IPS DF 4.7 (cell line): ENCODE results near the gene MAN2B2.

Experiments used
- DNase-seq: peaks from one replicate; pipeline ENCODE4 v3.0.0-alpha.2; 2013; ENCODE audit warnings: low spot score; ENCODE audit errors: extremely low read depth

Gene MAN2B2

GRCh38 chr4:6592804-6593563 is 18.0 kb downstream of the MAN2B2 start:
- no peak for DNase-seq

GRCh38 chr4:6594341-6594740 is 19.4 kb downstream of the MAN2B2 start:
- DNase-seq = no peak

- DNase-seq = no peak
Observed at GRCh38 chr4:6594826-6595355, 19.9 kb downstream of the MAN2B2 start.

DNA sequence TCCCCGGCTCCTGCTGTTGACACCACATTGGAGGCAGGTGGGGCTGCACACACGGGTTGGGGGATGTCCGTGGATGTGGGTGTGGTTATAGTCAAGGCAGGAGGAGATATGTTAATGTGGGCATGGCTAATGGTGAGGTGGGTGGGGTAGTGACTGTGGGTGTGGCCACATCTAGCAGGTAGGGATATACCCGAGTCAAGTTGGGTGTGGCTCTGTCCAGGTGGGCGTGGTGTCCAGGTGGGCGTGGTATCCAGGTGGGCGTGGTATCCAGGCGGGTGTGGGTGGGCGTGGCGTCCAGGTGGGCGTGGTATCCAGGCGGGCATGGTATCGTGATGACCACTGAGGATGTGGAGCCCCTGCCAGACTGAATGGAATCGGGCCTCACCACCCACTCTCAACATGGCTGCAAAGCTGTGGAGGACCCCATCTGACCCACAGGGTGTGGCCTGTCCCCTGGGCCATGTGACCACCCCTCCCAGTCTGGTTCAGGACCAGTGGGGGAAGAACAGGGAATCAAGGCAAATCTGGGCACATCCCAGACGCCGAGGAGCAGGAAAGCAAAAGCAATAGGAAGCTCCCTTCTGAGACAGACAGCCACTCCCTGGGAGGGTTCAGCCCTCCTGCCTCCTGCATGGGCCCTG is 21.0 kb downstream of the MAN2B2 start:
- no peak for DNase-seq

- DNase-seq = no peak
Observed at GRCh38 chr4:6596948-6597347, 22.0 kb downstream of the MAN2B2 start.

GRCh38 chr4:6598127-6598526 is 23.1 kb downstream of the MAN2B2 start:
- DNase-seq = no peak

GRCh38 chr4:6598641-6599040 is 23.7 kb downstream of the MAN2B2 start:
- DNase-seq = no peak

DNA sequence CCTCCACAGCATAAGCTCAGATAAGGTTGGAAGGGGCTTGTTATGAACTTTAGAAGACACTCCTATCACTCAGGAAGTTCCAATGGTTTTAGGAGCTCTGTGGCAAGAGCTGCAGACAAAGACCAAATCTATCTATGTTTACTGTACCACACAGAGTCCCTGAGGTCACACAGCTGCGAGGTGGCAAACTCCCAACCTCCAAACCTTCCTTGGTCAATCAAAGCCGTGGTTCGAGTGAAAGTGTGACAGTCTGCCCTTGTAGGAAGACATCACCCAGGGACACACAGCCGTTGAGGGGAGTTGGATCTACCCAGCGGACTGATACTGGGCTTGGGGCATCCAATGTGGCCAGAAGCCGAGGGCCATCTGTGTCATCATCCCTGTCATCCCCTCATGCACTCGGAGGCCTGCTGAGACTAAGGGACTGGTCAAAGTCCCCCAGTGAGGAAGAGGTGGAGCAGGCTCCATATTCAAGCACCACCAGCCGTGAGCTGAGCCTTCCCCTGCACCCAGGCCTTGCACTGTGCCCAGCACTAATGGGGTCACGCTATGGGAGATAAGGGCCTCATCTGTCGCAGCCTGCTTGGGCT is 26.8 kb downstream of the MAN2B2 start:
- no peak for DNase-seq

DNA sequence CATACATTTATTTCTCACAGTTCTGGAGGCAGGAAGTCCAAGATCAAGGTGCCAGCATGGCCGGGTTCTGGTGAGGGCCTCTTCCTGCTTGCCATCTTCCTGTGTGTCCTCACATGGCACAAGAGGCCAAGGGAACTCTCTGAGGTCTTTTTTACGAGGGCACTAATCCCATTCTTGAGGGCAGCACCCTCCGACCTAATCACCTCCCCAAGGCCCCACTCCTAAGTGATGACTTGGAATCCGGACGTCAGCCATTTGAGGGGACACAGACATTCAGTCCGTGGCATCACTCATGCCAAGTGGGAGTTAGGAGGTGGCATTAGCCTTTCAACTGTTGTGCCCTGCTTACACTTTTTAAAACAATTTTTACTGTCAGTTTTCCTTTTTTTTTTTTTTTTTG is 27.3 kb downstream of the MAN2B2 start:
- no peak for DNase-seq

DNA sequence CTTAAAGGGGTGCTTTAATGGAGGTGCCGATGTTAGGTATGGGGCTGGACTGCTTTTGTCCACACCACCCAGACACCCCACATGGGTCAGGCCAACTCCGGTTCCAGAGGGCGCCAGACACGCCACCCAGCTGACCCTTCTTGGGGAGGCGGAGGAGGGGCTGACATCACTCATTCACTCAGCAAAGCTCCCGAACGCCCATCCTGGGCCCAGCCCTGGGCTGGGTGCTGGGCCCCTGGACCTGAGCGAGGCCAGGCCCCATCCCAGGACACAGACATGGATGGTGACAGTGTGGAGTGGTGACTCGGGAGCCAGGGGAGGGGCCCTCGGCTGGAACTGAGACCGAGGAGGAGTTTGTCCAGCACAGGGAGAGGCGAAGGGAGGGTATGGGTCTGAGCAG is 28.1 kb downstream of the MAN2B2 start:
- no peak for DNase-seq

DNA sequence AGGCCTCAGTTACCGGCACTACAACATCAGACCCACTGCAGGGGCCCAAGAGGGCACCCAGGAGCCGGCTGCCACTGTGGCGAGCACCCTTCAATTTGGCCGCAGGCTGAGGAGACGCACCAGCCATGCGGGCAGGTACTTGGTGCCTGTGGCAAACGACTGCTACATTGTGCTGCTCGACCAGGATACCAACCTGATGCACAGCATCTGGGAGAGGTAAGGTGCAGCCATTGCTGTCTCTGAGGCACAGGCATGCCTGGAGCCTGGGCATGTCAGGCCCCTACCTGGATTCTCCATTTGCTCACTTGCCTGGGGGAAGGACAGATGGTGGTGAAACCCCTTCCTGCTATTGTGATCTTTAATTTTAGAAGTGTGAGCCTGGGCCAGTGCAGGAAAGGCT is 30.1 kb downstream of the MAN2B2 start:
- no peak for DNase-seq

DNA sequence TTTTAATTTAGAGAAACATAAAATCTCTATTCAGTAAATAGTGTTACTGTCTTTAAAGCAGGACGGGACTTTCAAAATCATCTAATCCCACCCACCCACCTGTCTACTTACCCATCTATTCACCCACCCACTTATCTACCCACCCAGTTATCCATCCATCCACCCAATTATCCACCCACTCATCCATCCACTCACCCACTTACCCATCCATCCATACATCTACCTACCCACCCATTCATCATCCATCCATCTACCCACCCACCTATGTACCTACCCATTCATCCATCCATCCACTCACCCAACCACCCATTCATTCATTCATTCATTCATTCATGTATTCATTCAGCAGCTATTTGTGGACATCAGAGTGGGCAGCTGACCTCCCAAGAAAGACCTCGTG is 30.6 kb downstream of the MAN2B2 start:
- DNase-seq = no peak

DNA sequence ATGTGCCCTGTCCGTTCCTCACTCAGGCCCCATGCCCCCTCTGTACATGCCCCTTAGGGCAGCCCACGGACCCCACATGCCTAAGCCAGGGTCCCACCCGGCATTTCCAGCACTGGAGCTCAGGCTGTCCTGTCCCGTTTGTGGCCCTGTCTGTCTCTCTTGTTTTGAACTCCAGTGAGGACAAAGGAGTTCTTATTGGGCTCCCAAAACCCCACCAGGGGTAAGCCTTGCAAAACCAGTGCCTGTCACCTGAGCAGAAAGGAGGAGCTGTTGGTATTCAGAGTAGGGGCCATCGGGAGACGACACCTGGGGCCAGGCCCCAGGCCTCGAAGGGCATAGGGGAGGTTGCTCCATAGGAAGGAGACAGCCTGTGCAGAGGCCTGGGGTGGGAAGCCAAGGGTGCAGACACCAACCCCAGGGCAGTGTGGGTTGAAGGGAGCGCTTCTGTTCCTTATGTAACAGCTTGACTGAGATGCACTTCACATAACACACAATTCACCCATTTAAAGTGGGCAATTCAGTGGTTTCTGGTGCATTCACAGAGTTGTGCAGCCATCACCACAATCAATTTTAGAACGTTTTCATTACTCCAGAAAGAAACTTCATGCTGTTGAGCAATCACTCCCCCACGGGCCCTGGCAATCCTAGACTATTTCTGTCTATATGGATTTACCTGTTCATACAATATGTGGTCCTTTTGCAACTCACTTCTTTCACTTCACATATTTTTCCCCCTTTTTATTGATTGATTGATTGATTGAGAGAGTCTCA is 31.7 kb downstream of the MAN2B2 start:
- no peak for DNase-seq

- no peak for DNase-seq
Observed at GRCh38 chr4:6607368-6608055, 32.5 kb downstream of the MAN2B2 start.

DNA sequence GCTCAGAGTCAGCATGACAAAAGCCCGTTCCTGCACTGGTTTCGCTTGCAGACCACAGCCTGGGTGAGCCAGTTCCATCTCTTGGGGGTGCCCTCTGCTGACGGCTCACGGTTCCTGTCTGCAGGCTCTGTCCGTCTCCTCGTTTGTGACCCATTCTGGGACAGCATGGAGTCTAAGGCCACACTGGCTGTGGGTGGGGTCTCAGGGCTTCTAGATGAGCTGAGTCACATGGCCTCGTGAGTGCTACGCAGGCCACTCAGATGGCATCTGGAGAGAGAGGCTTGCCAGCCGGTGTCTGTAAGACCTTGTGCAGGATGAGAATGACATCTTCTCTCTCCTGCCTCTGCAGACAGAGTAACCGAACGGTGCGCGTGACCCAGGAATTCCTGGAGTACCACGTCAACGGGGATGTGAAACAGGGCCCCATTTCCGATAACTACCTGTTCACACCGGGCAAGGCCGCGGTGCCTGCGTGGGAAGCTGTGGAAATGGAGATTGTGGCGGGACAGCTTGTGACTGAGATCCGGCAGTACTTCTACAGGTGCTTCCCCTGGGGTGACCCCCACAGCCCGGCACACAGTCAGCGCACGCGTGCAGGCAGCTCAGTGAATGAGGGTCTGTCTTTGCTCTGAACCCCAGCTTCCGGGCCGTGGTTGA is 33.9 kb downstream of the MAN2B2 start:
- DNase-seq = peak; percentile 14

DNA sequence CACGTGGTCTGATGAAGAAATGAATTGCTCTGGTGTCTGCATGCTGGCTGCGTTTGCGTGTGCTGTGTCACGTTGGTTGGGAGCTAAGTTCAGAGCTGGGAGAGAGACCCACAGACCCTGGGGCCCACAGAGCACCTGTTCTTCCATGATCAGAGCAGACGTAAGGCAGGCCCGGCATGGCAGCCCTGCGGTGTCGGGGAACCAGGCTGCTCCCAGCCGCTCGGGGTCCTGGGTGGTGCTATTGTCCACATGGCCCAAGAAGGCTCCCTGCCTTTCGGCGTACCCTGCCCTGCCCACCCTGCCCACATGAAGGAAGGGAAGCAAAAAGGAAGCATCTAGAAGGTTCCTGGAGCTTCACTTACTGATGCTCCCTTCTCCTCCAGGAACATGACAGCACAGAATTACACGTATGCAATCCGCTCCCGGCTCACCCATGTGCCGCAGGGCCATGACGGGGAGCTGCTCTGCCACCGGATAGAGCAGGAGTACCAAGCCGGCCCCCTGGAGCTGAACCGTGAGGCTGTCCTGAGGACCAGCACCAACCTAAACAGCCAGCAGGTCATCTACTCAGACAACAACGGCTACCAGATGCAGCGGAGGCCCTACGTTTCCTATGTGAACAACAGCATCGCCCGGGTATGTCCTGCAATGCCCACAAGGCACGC is 34.6 kb downstream of the MAN2B2 start:
- no peak for DNase-seq

DNA sequence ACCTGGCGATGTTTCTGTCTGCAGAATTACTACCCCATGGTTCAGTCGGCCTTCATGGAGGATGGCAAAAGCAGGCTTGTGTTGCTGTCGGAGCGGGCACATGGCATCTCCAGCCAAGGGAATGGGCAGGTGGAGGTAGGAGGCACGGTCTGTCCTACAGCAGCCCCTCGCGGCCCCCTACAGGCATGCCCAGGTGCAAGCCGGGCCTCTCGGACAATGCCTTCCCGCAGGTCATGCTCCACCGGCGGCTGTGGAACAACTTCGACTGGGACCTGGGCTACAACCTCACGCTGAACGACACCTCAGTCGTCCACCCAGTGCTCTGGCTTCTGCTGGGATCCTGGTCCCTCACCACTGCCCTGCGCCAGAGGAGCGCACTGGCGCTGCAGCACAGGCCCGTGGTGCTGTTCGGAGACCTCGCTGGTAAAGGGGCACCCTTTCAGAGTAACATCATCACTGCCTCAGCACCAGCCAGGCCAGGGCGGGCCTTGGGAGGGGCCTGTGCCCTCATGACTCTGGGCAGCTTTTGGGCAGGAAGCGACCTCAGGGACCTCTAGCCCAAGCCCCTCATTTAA is 36.0 kb downstream of the MAN2B2 start:
- no peak for DNase-seq

- DNase-seq = no peak
Observed at GRCh38 chr4:6612961-6613675, 38.1 kb downstream of the MAN2B2 start.
